Fibroblast of mammary gland (primary cell): Measurements from ENCODE around the gene ASH1L.
"Not testable (repeated sequence)": the region's sequence is repeated elsewhere in the genome, so short reads cannot be mapped to it uniquely, and the experiment has no call there.

Experiments used
- DNase-seq: peaks from one replicate; pipeline ENCODE4 v3.0.0-alpha.2; 2010; ENCODE audit warnings: low read depth
- H3K4me3 ChIP-seq: 2 replicates; pipeline ENCODE4 v1.5.1; 2011; ENCODE audit warnings: low read depth, mild to moderate bottlenecking, low read length, moderate library complexity; ENCODE audit not compliant: control insufficient read depth
- CTCF ChIP-seq: conservative IDR thresholded peaks from 2 replicates; pipeline ENCODE4 v1.5.1; 2011; ENCODE audit warnings: low read depth, low read length, inconsistent platforms; ENCODE audit not compliant: control insufficient read depth, insufficient read depth

The ASH1L gene

GRCh38 chr1:155569988-155570592 is 7.5 kb upstream of the ASH1L start:
- TF ChIP-seq CTCF: no peak
- no peak overlapping the region for H3K4me3 ChIP-seq
- DNase-seq: peak; percentile 92

- DNase-seq: peak; percentile 21
- peak overlapping the region; percentile 90 for H3K4me3 ChIP-seq
Observed at GRCh38 chr1:155563377-155564022, 897 bp upstream of the ASH1L start.

- not testable (repeated sequence) for DNase-seq
- peak overlapping the region; percentile 90 for H3K4me3 ChIP-seq
Observed at GRCh38 chr1:155561779-155562580, 623 bp downstream of the ASH1L start.

- no peak overlapping the region for H3K4me3 ChIP-seq
- no peak for TF ChIP-seq CTCF
- DNase-seq: no peak
Observed at GRCh38 chr1:155555915-155556314, 6.7 kb downstream of the ASH1L start.

GRCh38 chr1:155553349-155553748 is 9.3 kb downstream of the ASH1L start:
- peak; percentile 25 for DNase-seq
- no peak for TF ChIP-seq CTCF
- no peak overlapping the region for H3K4me3 ChIP-seq

GRCh38 chr1:155548706-155549105 is 13.9 kb downstream of the ASH1L start:
- H3K4me3 ChIP-seq: no peak overlapping the region
- DNase-seq: no peak
- no peak for TF ChIP-seq CTCF

GRCh38 chr1:155540000-155540874 is 22.4 kb downstream of the ASH1L start:
- H3K4me3 ChIP-seq: no peak overlapping the region
- DNase-seq: no peak
- TF ChIP-seq CTCF: no peak
